ENCODE data around the gene OOEP. TPM values are rescaled to one million over a fixed set of nuclear protein-coding genes. Genes with fewer than 3 reads are reported as not detected.

OOEP gene
- total and polyA plus RNA-seq, 7 donors: 0.23 to 0.60 TPM; not detected in 5

- Histone ChIP-seq H3K36me3 (no peaks in the 10 kb centered on the region), H3K9me3 (no peaks in the 10 kb centered on the region), H3K4me1 (no peaks in the 10 kb centered on the region), H3K4me3 (no peak overlapping the region), H3K27me3 (no peaks in the 10 kb centered on the region), H3K27ac (no peak overlapping the region)
- no peak for DNase-seq
- WGBS, 2 donors: 94 to 95% methylated on average over 31 of the region's 31 CpGs
- intact Hi-C loops (cut with DNase I): no loop called here
- TF ChIP-seq, protein P1, sequence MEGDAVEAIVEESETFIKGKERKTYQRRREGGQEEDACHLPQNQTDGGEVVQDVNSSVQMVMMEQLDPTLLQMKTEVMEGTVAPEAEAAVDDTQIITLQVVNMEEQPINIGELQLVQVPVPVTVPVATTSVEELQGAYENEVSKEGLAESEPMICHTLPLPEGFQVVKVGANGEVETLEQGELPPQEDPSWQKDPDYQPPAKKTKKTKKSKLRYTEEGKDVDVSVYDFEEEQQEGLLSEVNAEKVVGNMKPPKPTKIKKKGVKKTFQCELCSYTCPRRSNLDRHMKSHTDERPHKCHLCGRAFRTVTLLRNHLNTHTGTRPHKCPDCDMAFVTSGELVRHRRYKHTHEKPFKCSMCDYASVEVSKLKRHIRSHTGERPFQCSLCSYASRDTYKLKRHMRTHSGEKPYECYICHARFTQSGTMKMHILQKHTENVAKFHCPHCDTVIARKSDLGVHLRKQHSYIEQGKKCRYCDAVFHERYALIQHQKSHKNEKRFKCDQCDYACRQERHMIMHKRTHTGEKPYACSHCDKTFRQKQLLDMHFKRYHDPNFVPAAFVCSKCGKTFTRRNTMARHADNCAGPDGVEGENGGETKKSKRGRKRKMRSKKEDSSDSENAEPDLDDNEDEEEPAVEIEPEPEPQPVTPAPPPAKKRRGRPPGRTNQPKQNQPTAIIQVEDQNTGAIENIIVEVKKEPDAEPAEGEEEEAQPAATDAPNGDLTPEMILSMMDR (IDR thresholded peaks at IDR 0.05): no peak
- TF ChIP-seq EP300 (IDR thresholded peaks at IDR 0.05) (no peak), POLR2A (IDR thresholded peaks at IDR 0.05) (no peak), POLR2AphosphoS5 (IDR thresholded peaks at IDR 0.05) (no peak)
Measured at GRCh38 chr6:73362869-73363536, 6.7 kb downstream of the OOEP start.

DNA sequence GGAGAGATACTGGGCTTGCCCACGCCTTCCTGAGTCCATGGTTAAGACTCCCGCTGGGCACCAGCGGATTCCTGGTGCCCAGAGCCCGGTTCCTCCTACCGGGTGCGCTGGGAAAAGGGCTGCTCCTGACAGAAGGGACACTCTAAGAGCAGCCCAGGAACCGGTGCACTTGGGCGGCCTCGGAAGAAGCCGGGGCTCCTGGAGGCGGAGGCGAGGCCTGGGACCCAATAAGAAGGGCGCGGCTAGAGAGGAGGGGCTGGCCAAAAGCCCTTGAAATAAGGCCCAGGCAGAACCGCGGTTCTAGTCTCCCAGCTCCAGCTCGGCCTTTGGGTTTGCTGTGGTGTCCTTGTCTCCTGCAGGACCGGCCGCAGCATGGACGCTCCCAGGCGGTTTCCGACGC is 7.3 kb downstream of the OOEP start, which contains the start of gene KHDC3L:
Gene KHDC3L, plus strand, starts transcription at position 301 of the 400 bp plus-strand sequence. Its CDS starts 72 bp downstream, at position 373.
- no peak for DNase-seq
- H3K4me3 ChIP-seq: no peak within 1 kb of the TSS
- no peaks in the 10 kb centered on the region for H3K36me3 ChIP-seq
- H3K9me3 ChIP-seq: no peaks in the 10 kb centered on the region
- H3K4me1 ChIP-seq: no peaks in the 10 kb centered on the region
- TF ChIP-seq, protein P1 (IDR thresholded peaks at IDR 0.05): no peak
- no peak for TF ChIP-seq EP300 (IDR thresholded peaks at IDR 0.05)
- no peak for TF ChIP-seq POLR2A (IDR thresholded peaks at IDR 0.05)
- TF ChIP-seq POLR2AphosphoS5 (IDR thresholded peaks at IDR 0.05): no peak
- intact Hi-C loops (cut with DNase I): no loop called here
- 91 to 93% methylated on average over 23 of the region's 23 CpGs for WGBS, 2 donors
- H3K27ac ChIP-seq: no peak within 1 kb of the TSS
- no peaks in the 10 kb centered on the region for H3K27me3 ChIP-seq

DNA sequence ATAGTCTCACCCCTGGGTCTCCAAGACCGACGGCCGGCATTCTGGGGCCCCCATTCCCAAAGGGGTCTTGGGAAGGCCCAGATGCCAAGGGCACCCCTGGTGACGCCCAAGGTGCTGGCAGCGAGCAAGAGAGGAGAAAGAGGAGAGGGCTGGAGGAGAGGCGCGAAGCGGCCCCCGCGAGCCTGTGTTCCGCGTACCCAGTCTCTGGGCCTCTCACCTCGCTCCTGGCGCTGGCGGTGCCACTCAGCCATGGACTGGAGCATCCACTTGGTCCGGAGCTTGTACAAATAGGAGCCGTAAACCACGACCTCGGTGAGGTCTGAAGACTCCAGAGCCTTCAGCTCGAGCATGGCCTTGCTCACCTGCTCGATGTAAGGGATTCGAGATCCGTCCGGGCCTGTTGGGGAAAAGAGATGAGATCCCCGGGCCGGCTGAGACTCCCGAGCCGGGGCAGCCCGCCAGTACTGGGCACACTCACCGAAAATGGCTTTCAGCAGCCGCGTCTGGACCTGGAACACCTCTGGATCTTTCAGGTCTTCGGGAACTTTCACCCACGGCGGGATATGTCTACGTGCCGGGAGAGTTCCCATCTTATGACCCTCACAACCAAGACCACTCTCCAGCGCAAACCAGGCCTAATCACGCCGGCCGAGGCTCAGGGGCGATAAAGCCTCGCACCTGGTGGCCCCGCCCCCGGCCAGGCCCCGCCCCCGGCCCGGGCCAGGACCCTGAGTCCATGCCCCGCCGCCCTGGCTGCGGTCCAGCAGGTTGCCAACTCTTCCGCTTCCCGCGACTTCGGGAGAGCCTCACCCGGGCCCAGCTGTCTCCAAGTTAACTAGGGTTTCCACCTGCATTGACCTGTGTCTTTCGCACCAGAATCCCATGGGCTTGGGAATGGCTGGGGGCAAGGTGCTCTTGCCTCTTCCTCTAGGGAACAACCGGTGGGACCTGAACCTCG is 15.8 kb downstream of the OOEP start, which contains the start of gene DPPA5:
Gene DPPA5, minus strand, starts transcription at position 641 of the 958 bp plus-strand sequence. Its CDS starts 51 bp downstream, at position 590.
- no peak for TF ChIP-seq POLR2A (IDR thresholded peaks at IDR 0.05)
- TF ChIP-seq POLR2AphosphoS5 (IDR thresholded peaks at IDR 0.05): no peak
- TF ChIP-seq, protein P1 (IDR thresholded peaks at IDR 0.05): no peak
- TF ChIP-seq EP300 (IDR thresholded peaks at IDR 0.05): no peak
- 76 to 90% methylated on average over 59 of the region's 59 CpGs for WGBS, 2 donors
- intact Hi-C loops (cut with DNase I): no loop called here
- Histone ChIP-seq H3K4me3 (no peak within 1 kb of the TSS), H3K9me3 (no peaks in the 10 kb centered on the region), H3K36me3 (no peaks in the 10 kb centered on the region), H3K27ac (no peak within 1 kb of the TSS), H3K4me1 (no peaks in the 10 kb centered on the region), H3K27me3 (peaks cover 0 to 20% (median 3%) of the 10 kb centered on the region in 3 donors)
- DNase-seq: no peak

DNA sequence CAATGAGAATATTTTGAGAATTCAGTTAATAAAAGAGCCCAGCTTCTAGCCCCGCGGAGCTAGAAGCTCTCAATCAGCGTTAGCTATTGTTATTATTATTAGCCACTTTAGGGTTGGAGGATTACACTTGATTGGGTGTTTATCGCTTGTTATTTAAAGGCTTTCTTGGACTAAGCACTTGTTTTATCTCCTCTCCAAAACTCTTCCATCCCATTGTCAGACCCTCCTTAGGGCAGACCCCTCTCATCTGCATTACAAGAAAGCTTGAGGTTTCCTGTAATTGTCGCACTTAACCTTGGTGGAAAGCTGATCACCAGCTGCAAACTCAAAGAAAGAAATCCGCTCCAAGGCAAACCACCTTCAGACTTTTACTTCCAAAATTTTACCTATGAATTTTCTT is 20.4 kb downstream of the OOEP start:
- no peak for DNase-seq
- intact Hi-C loops (cut with DNase I): no loop called here

More for the DNA sequence above, 20.4 kb downstream of the OOEP start:
- Histone ChIP-seq H3K9me3 (no peaks in the 10 kb centered on the region), H3K27me3 (peaks cover 4 to 31% (median 12%) of the 10 kb centered on the region in 3 donors), H3K4me3 (no peak overlapping the region), H3K27ac (no peak overlapping the region), H3K4me1 (no peaks in the 10 kb centered on the region), H3K36me3 (no peaks in the 10 kb centered on the region)
- 30 to 58% methylated on average over 6 of the region's 6 CpGs for WGBS, 2 donors
- TF ChIP-seq, protein P1 (IDR thresholded peaks at IDR 0.05): no peak
- no peak for TF ChIP-seq POLR2AphosphoS5 (IDR thresholded peaks at IDR 0.05)
